Osteoblast (primary cell): ENCODE results near the gene ESPNL. TPM values are rescaled to one million over a fixed set of nuclear protein-coding genes. Genes with fewer than 3 reads are reported as not detected.
A peak's percentile ranks its signal among the peaks of the same experiment; 100 is the strongest.

Experiments
- DNase-seq: peaks from one replicate; pipeline ENCODE4 v3.0.0; 2011; ENCODE audit warnings: low spot score, mixed read lengths; ENCODE audit not compliant: insufficient read length; ENCODE audit errors: missing footprints
- H2AFZ ChIP-seq: 2 replicates; pipeline ENCODE4 v1.6.0; 2011; ENCODE audit warnings: mild to moderate bottlenecking, low read length
- H3K27ac ChIP-seq: 2 replicates; pipeline ENCODE4 v1.5.1; 2011; ENCODE audit warnings: mild to moderate bottlenecking, low read depth, low read length, moderate library complexity
- H3K27me3 ChIP-seq: 2 replicates; pipeline ENCODE4 v1.6.0; 2012; ENCODE audit warnings: mild to moderate bottlenecking, control low read depth, inconsistent platforms, low read length, moderate library complexity; ENCODE audit not compliant: insufficient read depth
- H3K36me3 ChIP-seq: 2 replicates; pipeline ENCODE4 v1.5.1; 2011; ENCODE audit warnings: mild to moderate bottlenecking, low read length, control low read depth, moderate library complexity; ENCODE audit not compliant: insufficient read depth
- H3K4me1 ChIP-seq: 2 replicates; pipeline ENCODE4 v1.5.1; 2011; ENCODE audit warnings: mild to moderate bottlenecking, low read length, control low read depth, moderate library complexity; ENCODE audit not compliant: insufficient read depth
- H3K4me2 ChIP-seq: 2 replicates; pipeline ENCODE4 v1.6.0; 2011; ENCODE audit warnings: mild to moderate bottlenecking, low read length; ENCODE audit not compliant: insufficient read depth
- H3K4me3 ChIP-seq: fragments of 200-600 bp; sonication (generic); 3 replicates; pipeline ENCODE4 v1.5.1; 2012; ENCODE audit warnings: mild to moderate bottlenecking, low read length, inconsistent platforms; ENCODE audit not compliant: insufficient read depth
- H3K79me2 ChIP-seq: 2 replicates; pipeline ENCODE4 v1.6.0; 2012; ENCODE audit warnings: mild to moderate bottlenecking, low read length, control low read depth, inconsistent platforms; ENCODE audit not compliant: insufficient read depth
- H3K9me3 ChIP-seq: 2 replicates; pipeline ENCODE4 v1.5.1; 2011; ENCODE audit warnings: low read depth, low read length, control low read depth
- H4K20me1 ChIP-seq: 2 replicates; pipeline ENCODE4 v1.6.0; 2012; ENCODE audit warnings: mild to moderate bottlenecking, low read length, control low read depth; ENCODE audit not compliant: insufficient read depth
- CTCF ChIP-seq: IDR thresholded peaks from 2 replicates; pipeline ENCODE4 v1.5.1; 2011; ENCODE audit warnings: mild to moderate bottlenecking, low read depth, low read length, moderate library complexity; ENCODE audit errors: extremely low read depth
- total RNA-seq: library from RNA; depleted of rRNA; stranded (reverse); fragments of >200 nt; gene quantifications from 2 replicates; pipeline ENCODE4 v1.2.3, GENCODE V29; 2012

Gene ESPNL
- total RNA-seq, 1 donor, result 9.8 TPM

GRCh38 chr2:238165288-238165921 lies 65.3 kb downstream of the ESPNL start:
- TF ChIP-seq CTCF, result no peak
- Histone ChIP-seq H3K27me3 (peaks cover 6% of the 10 kb centered on the region), H3K9me3 (no peaks in the 10 kb centered on the region), H2AFZ (no peak overlapping the region), H3K4me3 (no peak overlapping the region), H3K4me1 (peaks cover 31% of the 10 kb centered on the region), H4K20me1 (peaks cover 3% of the 10 kb centered on the region), H3K4me2 (no peak overlapping the region), H3K79me2 (no peaks in the 10 kb centered on the region), H3K27ac (no peak overlapping the region), H3K36me3 (no peaks in the 10 kb centered on the region)
- peak; percentile 79 for DNase-seq

GRCh38 chr2:238166391-238167343 lies 66.5 kb downstream of the ESPNL start:
- H3K4me1 ChIP-seq, result peaks cover 36% of the 10 kb centered on the region
- H3K27me3 ChIP-seq, result peaks cover 6% of the 10 kb centered on the region
- no peak overlapping the region for H3K27ac ChIP-seq
- H3K4me3 ChIP-seq, result no peak overlapping the region
- TF ChIP-seq CTCF, result no peak
- H3K36me3 ChIP-seq, result peaks cover 8% of the 10 kb centered on the region
- no peaks in the 10 kb centered on the region for H3K79me2 ChIP-seq
- no peak overlapping the region for H3K4me2 ChIP-seq
- peak; percentile 68 for DNase-seq
- H3K9me3 ChIP-seq, result no peaks in the 10 kb centered on the region
- no peak overlapping the region for H2AFZ ChIP-seq
- peaks cover 3% of the 10 kb centered on the region for H4K20me1 ChIP-seq

- peaks cover 36% of the 10 kb centered on the region for H3K4me1 ChIP-seq
- no peak overlapping the region for H3K4me3 ChIP-seq
- no peak overlapping the region for H3K4me2 ChIP-seq
- DNase-seq, result no peak
- no peak overlapping the region for H3K27ac ChIP-seq
- no peak overlapping the region for H2AFZ ChIP-seq
- H3K27me3 ChIP-seq, result peaks cover 6% of the 10 kb centered on the region
- TF ChIP-seq CTCF, result no peak
- peaks cover 3% of the 10 kb centered on the region for H4K20me1 ChIP-seq
- peaks cover 13% of the 10 kb centered on the region for H3K36me3 ChIP-seq
- H3K79me2 ChIP-seq, result no peaks in the 10 kb centered on the region
- no peaks in the 10 kb centered on the region for H3K9me3 ChIP-seq
Observed at GRCh38 chr2:238167344-238167715, 67.2 kb downstream of the ESPNL start.

GRCh38 chr2:238167761-238168160 lies 67.6 kb downstream of the ESPNL start:
- no peak overlapping the region for H3K4me2 ChIP-seq

More at GRCh38 chr2:238167761-238168160, 67.6 kb downstream of the ESPNL start:
- peaks cover 17% of the 10 kb centered on the region for H3K36me3 ChIP-seq
- peaks cover 36% of the 10 kb centered on the region for H3K4me1 ChIP-seq
- H4K20me1 ChIP-seq, result peaks cover 3% of the 10 kb centered on the region
- H3K27me3 ChIP-seq, result peaks cover 6% of the 10 kb centered on the region
- H3K27ac ChIP-seq, result peak overlapping the region; percentile 10
- no peaks in the 10 kb centered on the region for H3K9me3 ChIP-seq
- no peak overlapping the region for H3K4me3 ChIP-seq
- no peaks in the 10 kb centered on the region for H3K79me2 ChIP-seq
- peak; percentile 94 for DNase-seq
- no peak for TF ChIP-seq CTCF
- no peak overlapping the region for H2AFZ ChIP-seq
